SK-N-SH (cell line): ENCODE data around the gene KCTD11. TPM values are rescaled to one million over a fixed set of nuclear protein-coding genes. Genes with fewer than 3 reads are reported as not detected.

Source experiments
- CTCF ChIA-PET: fragments of 300-600, 350-600 bp; formaldehyde crosslinking; extraction: SDS; loops from one replicate; lab custom pipeline; 2021; lab: Yijun Ruan, JAX
- POLR2A ChIA-PET: fragments of 350-600 bp; sonication (Branson Sonifier 250); formaldehyde crosslinking; extraction: SDS; loops from one replicate; lab custom pipeline; 2020; ENCODE audit warnings: antibody characterized with exemption, inconsistent platforms; lab: Yijun Ruan, JAX
- DNase-seq: peaks from one replicate; pipeline ENCODE4 v3.0.0; 2012
- H2AFZ ChIP-seq: fragments of 200-600 bp; sonication (generic); 2 replicates; pipeline ENCODE4 v1.8.1; 2016; ENCODE audit warnings: antibody characterized with exemption, mild to moderate bottlenecking, low read depth
- H3F3A ChIP-seq: fragments of 200-600 bp; sonication (generic); replicated peaks from 2 replicates; pipeline ENCODE3; 2016; ENCODE audit warnings: antibody characterized with exemption, mild to moderate bottlenecking; ENCODE audit not compliant: insufficient read depth
- H3K27ac ChIP-seq, 2 experiments: fragments of 200-500 bp in 1 of 2; fragments of 200-600 bp in 1 of 2; sonication (Bioruptor generic) in 1 of 2; sonication (generic), shearing (Covaris generic) in 1 of 2; 2 replicates each; pipeline versions ENCODE4 v1.5.1 to v1.6.1; 2014 to 2016; ENCODE audit warnings: low read depth in 2 of 2, inconsistent platforms in 1 of 2, low read length in 1 of 2, mild to moderate bottlenecking in 1 of 2, mixed read lengths in 1 of 2
- H3K27me3 ChIP-seq: fragments of 200-600 bp; sonication (generic), shearing (Covaris generic); 2 replicates; pipeline ENCODE4 v1.6.1; 2016; ENCODE audit warnings: mixed run types; ENCODE audit not compliant: insufficient read depth
- H3K36me3 ChIP-seq, 2 experiments: fragments of 200-500 bp in 1 of 2; fragments of 200-600 bp in 1 of 2; sonication (Bioruptor generic) in 1 of 2; sonication (generic) in 1 of 2; replicated peaks in 1 of 2; 2 replicates each; pipeline versions ENCODE3 to v1.5.1; 2014 to 2016; ENCODE audit warnings: low read length in 1 of 2, mild to moderate bottlenecking in 1 of 2; ENCODE audit not compliant: insufficient read depth in 2 of 2, control insufficient read depth in 1 of 2
- H3K4me1 ChIP-seq, 2 experiments: fragments of 200-500 bp in 1 of 2; fragments of 200-600 bp in 1 of 2; sonication (Bioruptor generic) in 1 of 2; sonication (generic), shearing (Covaris generic) in 1 of 2; 2 replicates each; pipeline versions ENCODE4 v1.5.1 to v1.6.1; 2014 to 2016; ENCODE audit warnings: low read depth in 1 of 2, low read length in 1 of 2, mixed run types in 1 of 2; ENCODE audit not compliant: insufficient read depth in 2 of 2, control insufficient read depth in 1 of 2
- H3K4me2 ChIP-seq: fragments of 200-600 bp; sonication (generic), shearing (Covaris generic); 2 replicates; pipeline ENCODE4 v1.6.1; 2017; ENCODE audit warnings: mixed run types
- H3K4me3 ChIP-seq, 2 experiments: fragments of 200-500 bp in 1 of 2; fragments of 200-600 bp in 1 of 2; sonication (Bioruptor generic) in 1 of 2; sonication (generic), shearing (Covaris generic) in 1 of 2; 2 replicates each; pipeline versions ENCODE4 v1.5.1 to v1.8.1; 2014 to 2016; ENCODE audit warnings: low read depth in 2 of 2, inconsistent platforms in 1 of 2, low read length in 1 of 2, mild to moderate bottlenecking in 1 of 2, mixed read lengths in 1 of 2, moderate library complexity in 1 of 2
- H3K79me2 ChIP-seq: fragments of 200-600 bp; sonication (generic); 2 replicates; pipeline ENCODE4 v1.8.1; 2017; ENCODE audit warnings: mild to moderate bottlenecking; ENCODE audit not compliant: insufficient read depth
- H3K9ac ChIP-seq: fragments of 200-600 bp; sonication (generic); 2 replicates; pipeline ENCODE4 v1.6.1; 2017; ENCODE audit warnings: mixed run types
- H3K9me2 ChIP-seq: fragments of 200-600 bp; sonication (generic); 2 replicates; pipeline ENCODE4 v1.6.1; 2017; ENCODE audit warnings: mixed run types
- H3K9me3 ChIP-seq: fragments of 200-600 bp; sonication (generic); 2 replicates; pipeline ENCODE4 v1.6.1; 2017; ENCODE audit warnings: mixed run types, mild to moderate bottlenecking, moderate library complexity
- H4K20me1 ChIP-seq: fragments of 200-600 bp; sonication (generic); 2 replicates; pipeline ENCODE4 v1.6.1; 2017; ENCODE audit warnings: mild to moderate bottlenecking, mixed run types; ENCODE audit not compliant: insufficient read depth
- CTCF ChIP-seq: fragments of 200-600 bp; sonication (generic); IDR thresholded peaks from 2 replicates; pipeline ENCODE4 v1.6.1; 2017; ENCODE audit warnings: antibody characterized with exemption, mild to moderate bottlenecking, moderate library complexity
- EP300 ChIP-seq, 2 experiments: IDR thresholded peaks; 2 replicates each; pipeline versions ENCODE4 v1.4.0 to v1.6.1; 2012; ENCODE audit warnings: borderline replicate concordance in 1 of 2, low read depth in 1 of 2, low read length in 1 of 2
- FOSL2 ChIP-seq: IDR thresholded peaks from 2 replicates; pipeline ENCODE4 v1.4.0; 2012; ENCODE audit warnings: low read depth, mild to moderate bottlenecking, moderate library complexity, borderline replicate concordance
- FOXJ3 ChIP-seq: sonication (generic); formaldehyde crosslinking; IDR thresholded peaks from 2 replicates; pipeline ENCODE4 v1.5.1; 2020; ENCODE audit warnings: mild to moderate bottlenecking, missing genetic modification reagents
- FOXM1 ChIP-seq: IDR thresholded peaks from 2 replicates; pipeline ENCODE4 v1.4.0; 2012; ENCODE audit warnings: low read depth, mild to moderate bottlenecking
- GABPA ChIP-seq: IDR thresholded peaks from 2 replicates; pipeline ENCODE4 v1.4.0; 2012; ENCODE audit warnings: low read depth, mild to moderate bottlenecking
- GATA2 ChIP-seq: sonication (generic); formaldehyde crosslinking; IDR thresholded peaks from 2 replicates; pipeline ENCODE4 v1.5.0; 2020; ENCODE audit warnings: mild to moderate bottlenecking, missing genetic modification reagents
- MEF2A ChIP-seq: IDR thresholded peaks from 2 replicates; pipeline ENCODE4 v1.4.0; 2012; ENCODE audit warnings: low read depth, borderline replicate concordance
- NFIC ChIP-seq: IDR thresholded peaks from 2 replicates; pipeline ENCODE4 v1.4.0; 2012; ENCODE audit warnings: borderline replicate concordance
- POLR2AphosphoS5 ChIP-seq: IDR thresholded peaks from 2 replicates; pipeline ENCODE4 v1.6.1; 2012; ENCODE audit warnings: low read depth, low read length
- RCOR1 ChIP-seq: fragments of 150-350 bp; IDR thresholded peaks from 2 replicates; pipeline ENCODE4 v1.6.1; 2017; ENCODE audit warnings: antibody characterized with exemption, low read length
- RFX5 ChIP-seq: IDR thresholded peaks from 2 replicates; pipeline ENCODE4 v1.6.1; 2012; ENCODE audit warnings: mild to moderate bottlenecking, improper control_type of control experiment, low read length
- ZBTB33 ChIP-seq: IDR thresholded peaks from 2 replicates; pipeline ENCODE4 v1.4.0; 2012; ENCODE audit warnings: low read depth, borderline replicate concordance
- WGBS: methylation state at CpG from one replicate; pipeline ENCODE4 v1.1.6; 2017; ENCODE audit warnings: low lambda C conversion rate; 5-methylcytosine and 5-hydroxymethylcytosine counted together
- polyA plus RNA-seq, 3 experiments: library from polyadenylated mRNA; depleted of rRNA; stranded (reverse); fragments of >200 nt; gene quantifications; 2 replicates each; pipeline ENCODE4 v1.2.3, GENCODE V29; 2012
- TF ChIP-seq, protein P1 (sequence below): IDR thresholded peaks from 2 replicates; pipeline ENCODE4 v1.4.0; 2012; ENCODE audit warnings: low read depth, borderline replicate concordance

The KCTD11 gene
- polyA plus RNA-seq, 1 of the 3 experiments (the other 2 are of a cell fraction) = 9.5 TPM

- H3K4me3 ChIP-seq = peak overlapping the region; percentile 69 to 93
- H3K9ac ChIP-seq = peak overlapping the region; percentile 65
- 37% methylated on average over 8 of the region's 13 CpGs for WGBS
- ChIA-PET CTCF (interaction anchor here (0.6 to 2.3 kb wide), 4 partner anchors 8 to 22 kb away, joined by 3 to 8 read pairs (median 4); partner anchors contain the start of gene KCTD11), POLR2A (interaction anchor here (0.6 to 2.1 kb wide), 2 partner anchors 10 to 14 kb away, joined by 3 to 8 read pairs; no protein-coding TSS in a partner anchor)
- H3K27me3 ChIP-seq = no peaks in the 10 kb centered on the region; the same call in 1 of the 2 replicates
- H3K4me2 ChIP-seq = peak overlapping the region; percentile 86
- H3K79me2 ChIP-seq = peaks cover 17% of the 10 kb centered on the region; the same call in 1 of the 2 replicates
- peak overlapping the region; percentile 79 to 92; a peak in 3 of 4 replicates for H3K27ac ChIP-seq
- H3K9me3 ChIP-seq = no peaks in the 10 kb centered on the region
- H3K9me2 ChIP-seq = no peaks in the 10 kb centered on the region
- H3K4me1 ChIP-seq = peaks cover 3 to 13% of the 10 kb centered on the region in 2 experiments; a peak in 2 of 4 replicates
- no peak for DNase-seq
- H3K36me3 ChIP-seq = peaks cover 0 to 11% of the 10 kb centered on the region in 2 experiments
- peak overlapping the region; percentile 75 for H2AFZ ChIP-seq
- H4K20me1 ChIP-seq = no peaks in the 10 kb centered on the region
- H3F3A ChIP-seq = no peaks in the 10 kb centered on the region
- TF ChIP-seq FOXJ3 (CRISPR knock-in tag) = no peak
- no peak for TF ChIP-seq GABPA
- TF ChIP-seq FOSL2 = no peak
- TF ChIP-seq RCOR1 = no peak
- no peak for TF ChIP-seq RFX5
- no peak for TF ChIP-seq EP300 (IDR thresholded peaks at IDR 0.05; ENCODE audit: borderline replicate concordance in 1 of 2, low read depth in 1 of 2, low read length in 1 of 2)
- no peak for TF ChIP-seq CTCF
- no peak for TF ChIP-seq ZBTB33
- TF ChIP-seq, protein P1, sequence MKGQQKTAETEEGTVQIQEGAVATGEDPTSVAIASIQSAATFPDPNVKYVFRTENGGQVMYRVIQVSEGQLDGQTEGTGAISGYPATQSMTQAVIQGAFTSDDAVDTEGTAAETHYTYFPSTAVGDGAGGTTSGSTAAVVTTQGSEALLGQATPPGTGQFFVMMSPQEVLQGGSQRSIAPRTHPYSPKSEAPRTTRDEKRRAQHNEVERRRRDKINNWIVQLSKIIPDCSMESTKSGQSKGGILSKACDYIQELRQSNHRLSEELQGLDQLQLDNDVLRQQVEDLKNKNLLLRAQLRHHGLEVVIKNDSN = no peak
- TF ChIP-seq NFIC = no peak
- no peak for TF ChIP-seq MEF2A
- no peak for TF ChIP-seq FOXM1
- TF ChIP-seq GATA2 = no peak
- no peak; the same call in 1 of the 2 replicates for TF ChIP-seq POLR2AphosphoS5
These were observed 21.3 kb upstream of the KCTD11 start for GRCh38 chr17:7330638-7331015.
